GM23338 (cell line): ENCODE measurements around the gene ILK. TPM values are rescaled to one million over a fixed set of nuclear protein-coding genes. Genes with fewer than 3 reads are reported as not detected.

Experiments used
- ATAC-seq: fragments of 200-7000 bp; cut with Tn5 transposase; 3 replicates; pipeline ENCODE4 v1.9.1; 2020
- DNase-seq: peaks from one replicate; pipeline ENCODE4 v3.0.0-alpha.2; 2015; ENCODE audit warnings: low spot score
- H2AFZ ChIP-seq: fragments of 200-600 bp; sonication (generic); 2 replicates; pipeline ENCODE4 v1.8.0; 2016; ENCODE audit warnings: antibody characterized with exemption, mild to moderate bottlenecking, moderate library complexity
- H3F3A ChIP-seq: fragments of 200-600 bp; sonication (generic); replicated peaks from 2 replicates; pipeline ENCODE4 v1.8.0; 2017; ENCODE audit warnings: antibody characterized with exemption, mixed run types, low read depth
- H3K27ac ChIP-seq: fragments of 200-600 bp; sonication (generic); 2 replicates; pipeline ENCODE4 v1.6.1; 2016; ENCODE audit warnings: low read depth
- H3K27me3 ChIP-seq: fragments of 200-600 bp; sonication (generic); 2 replicates; pipeline ENCODE4 v1.8.0; 2016; ENCODE audit warnings: mild to moderate bottlenecking, mixed run types, moderate library complexity; ENCODE audit not compliant: insufficient read depth
- H3K36me3 ChIP-seq: fragments of 200-600 bp; sonication (generic); 2 replicates; pipeline ENCODE4 v1.8.0; 2016; ENCODE audit warnings: mild to moderate bottlenecking; ENCODE audit not compliant: insufficient read depth
- H3K4me1 ChIP-seq: fragments of 200-600 bp; sonication (generic); 2 replicates; pipeline ENCODE4 v1.8.0; 2016; ENCODE audit warnings: mild to moderate bottlenecking, moderate library complexity; ENCODE audit not compliant: insufficient read depth
- H3K4me2 ChIP-seq: fragments of 200-600 bp; sonication (generic); 2 replicates; pipeline ENCODE4 v1.7.1; 2017; ENCODE audit warnings: mixed run types
- H3K4me3 ChIP-seq: fragments of 200-600 bp; sonication (generic); 2 replicates; pipeline ENCODE4 v1.6.1; 2016; ENCODE audit warnings: mixed run types
- H3K79me2 ChIP-seq: fragments of 200-600 bp; sonication (generic); replicated peaks from 2 replicates; pipeline ENCODE4 v1.8.0; 2017; ENCODE audit warnings: mild to moderate bottlenecking; ENCODE audit not compliant: insufficient read depth
- H3K9me2 ChIP-seq: fragments of 200-600 bp; sonication (generic); 2 replicates; pipeline ENCODE4 v1.8.0; 2017; ENCODE audit not compliant: insufficient read depth
- H4K20me1 ChIP-seq: fragments of 200-600 bp; sonication (generic); replicated peaks from 2 replicates; pipeline ENCODE4 v1.8.0; 2017; ENCODE audit warnings: mild to moderate bottlenecking; ENCODE audit not compliant: insufficient read depth
- H3K27ac Mint-ChIP-seq: 2 replicates; pipeline ENCODE4 v1.8.0; 2020; ENCODE audit warnings: inconsistent platforms, mild to moderate bottlenecking, moderate library complexity, mixed read lengths
- H3K27me3 Mint-ChIP-seq: 3 replicates; pipeline ENCODE4 v1.8.0; 2022; ENCODE audit warnings: low read depth, mild to moderate bottlenecking, moderate library complexity, mixed read lengths, inconsistent platforms; ENCODE audit not compliant: insufficient read depth, poor library complexity
- H3K36me3 Mint-ChIP-seq: 3 replicates; pipeline ENCODE4 v1.8.0; 2021; ENCODE audit warnings: low read depth, mild to moderate bottlenecking, inconsistent platforms, moderate library complexity, mixed read lengths
- H3K4me1 Mint-ChIP-seq: 3 replicates; pipeline ENCODE4 v1.8.0; 2020; ENCODE audit warnings: mild to moderate bottlenecking, inconsistent platforms, mixed read lengths
- H3K4me3 Mint-ChIP-seq: 3 replicates; pipeline ENCODE4 v1.8.0; 2021; ENCODE audit warnings: moderate library complexity, mild to moderate bottlenecking, inconsistent platforms, mixed read lengths
- H3K9me3 Mint-ChIP-seq: 3 replicates; pipeline ENCODE4 v1.8.0; 2020; ENCODE audit warnings: moderate library complexity, mild to moderate bottlenecking, inconsistent platforms, mixed read lengths
- CREB1 ChIP-seq: fragments of 250-450 bp; sonication (Bioruptor Pico); IDR thresholded peaks from 2 replicates; pipeline ENCODE4 v1.5.0; 2020; ENCODE audit warnings: low read depth, mild to moderate bottlenecking, moderate library complexity
- CTCF ChIP-seq, 2 experiments: fragments of 200-600 bp in 1 of 2; sonication (generic) in 1 of 2; conservative IDR thresholded peaks; 2 replicates each; pipeline versions ENCODE4 v1.5.1 to v1.6.1; 2016 to 2017; ENCODE audit warnings: antibody characterized with exemption in 2 of 2, low read depth in 2 of 2, mild to moderate bottlenecking in 2 of 2, moderate library complexity in 1 of 2
- ETS1 ChIP-seq: IDR thresholded peaks from 2 replicates; pipeline ENCODE4 v1.6.1; 2016; ENCODE audit warnings: antibody characterized with exemption
- EZH2 ChIP-seq: fragments of 200-600 bp; sonication (generic); IDR thresholded peaks from one replicate; pipeline ENCODE4 v1.8.0; 2017; ENCODE audit warnings: antibody characterized with exemption, mild to moderate bottlenecking, low read depth; ENCODE audit not compliant: unreplicated experiment
- EZH2phosphoT487 ChIP-seq: fragments of 200-600 bp; sonication (generic); IDR thresholded peaks from one replicate; pipeline ENCODE4 v1.8.1; 2018; ENCODE audit warnings: antibody characterized with exemption; ENCODE audit not compliant: unreplicated experiment
- JUNB ChIP-seq: IDR thresholded peaks from one replicate; pipeline ENCODE4 v1.6.1; 2016; ENCODE audit warnings: antibody characterized with exemption; ENCODE audit not compliant: unreplicated experiment
- NANOG ChIP-seq: IDR thresholded peaks from 2 replicates; pipeline ENCODE4 v1.6.1; 2016; ENCODE audit warnings: antibody characterized with exemption, borderline replicate concordance
- POLR2AphosphoS5 ChIP-seq: IDR thresholded peaks from 2 replicates; pipeline ENCODE4 v1.6.1; 2016; ENCODE audit warnings: antibody characterized with exemption, low read depth
- REST ChIP-seq: IDR thresholded peaks from one replicate; pipeline ENCODE4 v1.6.1; 2018; ENCODE audit warnings: antibody characterized with exemption; ENCODE audit not compliant: unreplicated experiment
- STAT1 ChIP-seq: IDR thresholded peaks from one replicate; pipeline ENCODE4 v1.6.1; 2016; ENCODE audit warnings: antibody characterized with exemption; ENCODE audit not compliant: unreplicated experiment
- ZNF114 ChIP-seq: fragments of 250-450 bp; sonication (Bioruptor Pico); IDR thresholded peaks from 2 replicates; pipeline ENCODE4 v1.5.0; 2020; ENCODE audit warnings: mild to moderate bottlenecking, moderate library complexity
- ZNF331 ChIP-seq: fragments of 250-450 bp; sonication (Bioruptor Pico); IDR thresholded peaks from 2 replicates; pipeline ENCODE4 v1.5.0; 2020; ENCODE audit warnings: low read depth, mild to moderate bottlenecking, moderate library complexity
- polyA plus RNA-seq: library from polyadenylated mRNA; unstranded; fragments of >200 nt; fragmentation: Nextera tagmentation; extraction: Ambion mirVana; gene quantifications from 2 replicates; pipeline ENCODE4 v1.2.1, GENCODE V29; 2016
- total RNA-seq: library from RNA; depleted of rRNA; stranded (reverse); fragments of >200 nt; shearing (Covaris generic); gene quantifications from 2 replicates; pipeline ENCODE4 v1.2.3, GENCODE V29; 2014

ILK gene
- total and polyA plus RNA-seq, 2 experiments from 2014 or later = 62.6 to 91.0 TPM

GRCh38 chr11:6619004-6619745, 15.6 kb downstream of the ILK start, which contains the start of gene TPP1:
TPP1 (minus strand) TSS chr11:6619422; CDS start chr11:6619400, 22 bp downstream.
- Histone ChIP-seq H3K27ac (no peak within 1 kb of the TSS), H3K4me3 (peak within 1 kb of the TSS; percentile 57), H3F3A (no peaks in the 10 kb centered on the region), H3K4me2 (peak within 1 kb of the TSS; percentile 97), H3K79me2 (peaks cover 9% of the 10 kb centered on the region; the same call in 1 of the 2 replicates), H3K27me3 (no peaks in the 10 kb centered on the region), H3K4me1 (peaks cover 9% of the 10 kb centered on the region), H4K20me1 (no peaks in the 10 kb centered on the region), H2AFZ (peak within 1 kb of the TSS; percentile 77), H3K9me2 (no peaks in the 10 kb centered on the region), H3K36me3 (no peaks in the 10 kb centered on the region; the same call in 1 of the 2 replicates)
- no peak within 1 kb of the TSS for H3K4me3 Mint-ChIP-seq
- H3K4me1 Mint-ChIP-seq = no peaks in the 10 kb centered on the region
- H3K27ac Mint-ChIP-seq = no peak within 1 kb of the TSS
- ATAC-seq = peak; percentile 97
- no peak for TF ChIP-seq EZH2phosphoT487
- TF ChIP-seq REST = no peak
- TF ChIP-seq CREB1 (CRISPR knock-in tag) = peak; percentile 96
- peak; percentile 77 for TF ChIP-seq POLR2AphosphoS5
- peaks cover 5% of the 10 kb centered on the region for H3K27me3 Mint-ChIP-seq
- H3K9me3 Mint-ChIP-seq = no peaks in the 10 kb centered on the region
- DNase-seq = peak; percentile 98
- H3K36me3 Mint-ChIP-seq = peaks cover 3% of the 10 kb centered on the region; the same call in 1 of the 3 replicates

- Histone ChIP-seq H4K20me1 (no peaks in the 10 kb centered on the region), H3K36me3 (no peaks in the 10 kb centered on the region), H3K79me2 (peaks cover 9% of the 10 kb centered on the region; the same call in 1 of the 2 replicates), H3K4me2 (no peak overlapping the region), H2AFZ (no peak overlapping the region), H3K27me3 (no peaks in the 10 kb centered on the region), H3K27ac (no peak overlapping the region), H3K9me2 (no peaks in the 10 kb centered on the region), H3K4me3 (no peak overlapping the region), H3F3A (no peaks in the 10 kb centered on the region), H3K4me1 (peaks cover 9% of the 10 kb centered on the region)
- H3K36me3 Mint-ChIP-seq = peaks cover 5% of the 10 kb centered on the region; the same call in 2 of the 3 replicates
- ATAC-seq = no peak
- no peaks in the 10 kb centered on the region for H3K4me1 Mint-ChIP-seq
- H3K4me3 Mint-ChIP-seq = no peak overlapping the region
- H3K9me3 Mint-ChIP-seq = no peaks in the 10 kb centered on the region
- TF ChIP-seq STAT1 = no peak
- TF ChIP-seq CREB1 (CRISPR knock-in tag) = no peak
- no peak for TF ChIP-seq NANOG
- no peak for TF ChIP-seq ETS1
- TF ChIP-seq JUNB = no peak
- TF ChIP-seq REST = no peak
- no peak for TF ChIP-seq CTCF (conservative IDR thresholded peaks at IDR 0.05; ENCODE audit: low read depth in 2 of 2)
- TF ChIP-seq EZH2 = no peak
- TF ChIP-seq ZNF331 (CRISPR knock-in tag) = no peak
- TF ChIP-seq ZNF114 = no peak
- no peak for TF ChIP-seq EZH2phosphoT487
- peaks cover 1% of the 10 kb centered on the region for H3K27me3 Mint-ChIP-seq
- H3K27ac Mint-ChIP-seq = no peak overlapping the region
- DNase-seq = no peak
Measured at GRCh38 chr11:6620636-6621035, 17.1 kb downstream of the ILK start.
